HT-29 (cell line): ENCODE results near the gene GAMT. TPM values are rescaled to one million over a fixed set of nuclear protein-coding genes. Genes with fewer than 3 reads are reported as not detected.
"Not testable (repeated sequence)": the region's sequence is repeated elsewhere in the genome, so short reads cannot be mapped to it uniquely, and the experiment has no call there.

Experiments used
- DNase-seq: peaks from one replicate; pipeline ENCODE4 v3.0.0-alpha.2; 2015; ENCODE audit warnings: low spot score
- total RNA-seq: library from RNA; depleted of rRNA; stranded (reverse); fragments of >200 nt; shearing (Covaris generic); gene quantifications from 2 replicates; pipeline ENCODE4 v1.2.3, GENCODE V29; 2014

Gene GAMT
- total RNA-seq, 1 experiment from 2014 or later, result 0.97 TPM

GRCh38 chr19:1433119-1434039 lies 32.0 kb upstream of the GAMT start:
- no peak for DNase-seq

- no peak for DNase-seq
Observed at GRCh38 chr19:1432507-1432887, 31.2 kb upstream of the GAMT start.

GRCh38 chr19:1431759-1432506 lies 30.6 kb upstream of the GAMT start:
- no peak for DNase-seq

- DNase-seq, result no peak
Observed at GRCh38 chr19:1430246-1430645, 28.9 kb upstream of the GAMT start.

DNA sequence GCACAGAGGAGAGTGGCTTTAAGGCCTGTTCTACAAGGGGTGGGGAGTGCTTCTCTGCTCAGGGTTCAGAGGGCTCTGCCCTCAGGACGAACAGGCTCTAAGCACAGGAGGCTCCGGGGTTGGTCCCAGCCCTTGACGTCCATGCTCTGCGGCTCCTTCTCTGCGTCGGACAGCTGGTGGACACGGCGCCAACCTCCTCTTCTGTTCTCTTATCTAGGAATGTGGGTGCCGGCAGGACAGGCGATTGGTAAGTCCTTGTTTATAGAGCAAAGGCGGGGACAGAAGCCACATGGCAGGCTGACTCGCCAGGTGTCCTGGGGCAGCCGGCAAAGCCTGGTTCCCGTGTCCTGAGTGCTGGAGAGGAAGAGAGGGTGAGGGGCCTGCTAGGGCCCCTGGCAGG lies 28.4 kb upstream of the GAMT start:
- DNase-seq, result peak; percentile 66

DNA sequence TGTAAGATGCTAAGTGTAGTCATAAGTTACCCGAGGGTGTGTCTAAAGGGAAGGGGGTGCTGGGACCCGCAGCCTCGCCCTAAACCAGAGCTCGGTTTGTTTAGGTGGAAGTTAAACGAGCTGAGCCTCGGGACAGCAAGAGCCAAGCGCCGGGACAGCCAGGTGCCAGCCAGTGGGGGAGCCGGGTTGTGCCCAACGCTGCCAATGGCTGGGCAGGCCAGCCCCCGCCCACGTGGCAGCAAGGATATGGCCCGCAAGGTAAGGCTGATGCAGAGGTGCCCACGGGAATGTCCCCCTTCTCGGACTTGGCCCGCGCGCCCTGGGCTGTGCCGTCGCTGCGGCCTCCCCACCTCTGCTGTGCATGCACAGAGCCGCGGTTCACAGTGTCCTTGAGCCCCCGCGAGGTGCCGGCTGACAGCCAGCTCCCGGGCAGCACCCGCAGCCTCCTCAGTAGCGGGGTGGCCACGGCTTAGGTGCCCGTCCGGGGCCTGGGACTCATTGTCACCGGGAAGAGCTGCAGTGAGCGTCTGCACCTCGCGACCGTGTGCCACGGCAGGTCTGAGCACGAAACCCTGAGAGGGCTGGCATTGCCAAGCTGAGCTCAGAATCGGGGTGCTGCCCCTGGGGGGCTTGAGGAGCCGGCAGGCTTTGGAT lies 27.5 kb upstream of the GAMT start:
- DNase-seq, result no peak

DNA sequence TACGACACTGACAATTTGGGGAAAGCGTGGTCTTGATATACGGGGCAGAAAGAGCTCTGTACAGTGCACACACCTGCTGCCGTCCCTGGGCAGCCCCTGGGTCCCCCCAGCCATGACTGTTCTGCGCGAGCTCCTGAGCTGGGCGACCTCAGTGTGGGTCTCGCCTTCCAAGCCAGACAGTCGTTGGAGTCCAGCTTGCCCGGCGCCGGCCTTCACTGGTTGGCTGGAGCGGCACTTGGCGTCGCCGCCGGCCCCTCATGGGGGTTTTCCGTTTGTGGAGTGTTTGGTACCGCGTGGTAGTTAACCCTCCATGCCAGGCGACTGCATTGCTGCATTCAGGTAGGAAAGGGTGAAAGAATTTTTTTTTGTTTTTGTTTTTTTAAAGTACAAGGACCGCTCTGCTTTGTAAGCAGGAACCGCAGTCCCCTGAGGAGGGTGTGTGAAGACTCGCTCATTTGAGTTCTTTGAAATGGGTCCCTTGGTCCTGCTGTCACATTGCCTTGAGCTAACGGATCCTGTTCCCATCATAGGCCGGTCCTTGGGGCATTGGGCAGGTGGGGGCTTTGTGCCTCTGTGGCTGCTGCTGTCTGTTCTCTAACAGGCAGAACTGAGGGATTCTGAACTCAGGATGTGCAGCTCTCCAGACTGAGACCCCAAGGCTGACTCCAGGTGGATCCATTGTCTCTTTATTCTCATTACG lies 26.0 kb upstream of the GAMT start:
- no peak for DNase-seq

- DNase-seq, result no peak
Observed at GRCh38 chr19:1426736-1427135, 25.4 kb upstream of the GAMT start.

DNA sequence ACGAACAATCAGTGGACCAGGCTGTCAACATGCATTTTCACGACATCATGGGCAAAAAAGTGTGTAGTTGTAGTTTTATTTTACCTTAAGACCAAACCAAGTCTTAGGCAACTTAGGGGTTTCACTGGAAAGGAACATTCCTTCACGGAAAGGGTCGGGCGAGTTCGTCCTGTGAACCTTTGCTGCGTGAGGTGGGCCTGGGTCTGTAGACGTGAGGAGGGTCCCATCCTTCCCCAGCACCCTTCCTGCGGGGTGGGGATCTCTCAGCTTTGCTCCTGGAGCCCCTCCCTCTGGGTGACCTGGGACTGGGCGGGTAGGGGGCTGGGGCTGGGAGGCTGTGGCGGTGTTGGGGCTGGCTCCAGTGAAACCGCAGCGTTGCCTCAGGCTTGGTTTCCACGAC lies 24.6 kb upstream of the GAMT start:
- DNase-seq, result no peak

GRCh38 chr19:1425102-1425837 lies 23.9 kb upstream of the GAMT start:
- DNase-seq, result no peak

DNA sequence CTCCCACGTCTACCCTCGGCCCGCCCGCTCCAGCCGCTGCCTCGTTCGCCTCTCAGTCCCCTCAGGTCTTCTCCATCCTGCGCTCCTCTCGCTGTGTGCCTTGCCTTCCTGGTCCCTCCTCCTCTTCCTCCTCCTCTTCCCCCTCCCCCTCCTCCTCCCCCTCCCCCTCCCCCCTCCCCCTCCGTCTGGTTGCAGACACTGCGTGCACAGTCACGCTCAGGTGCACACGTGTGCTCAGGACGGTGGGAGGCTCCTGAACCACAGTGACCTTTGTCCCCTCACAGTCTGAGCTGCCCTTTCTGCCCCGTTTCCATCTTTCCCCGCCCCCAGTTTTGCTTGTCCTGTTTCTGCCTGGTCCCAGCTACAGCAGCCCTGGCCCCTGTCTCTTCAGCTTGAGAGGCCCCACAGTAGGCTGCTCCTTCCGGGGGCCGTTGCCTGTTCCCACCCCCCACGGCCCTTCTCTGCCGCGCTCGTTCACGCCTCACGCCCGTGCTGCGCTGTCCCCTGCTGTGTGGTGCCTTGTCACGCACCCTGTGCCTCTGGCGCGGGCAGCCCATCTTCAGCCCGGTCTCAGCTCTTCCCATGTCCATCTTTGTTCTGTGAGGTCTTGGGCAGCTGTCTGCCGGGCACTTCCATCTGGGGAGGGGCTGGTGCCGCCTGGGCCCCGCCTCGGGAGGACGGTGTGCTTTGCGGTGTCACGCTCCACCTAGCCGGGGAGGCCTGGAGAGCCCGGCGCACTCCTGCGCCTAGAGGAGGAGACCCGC lies 23.0 kb upstream of the GAMT start:
- DNase-seq, result no peak

DNA sequence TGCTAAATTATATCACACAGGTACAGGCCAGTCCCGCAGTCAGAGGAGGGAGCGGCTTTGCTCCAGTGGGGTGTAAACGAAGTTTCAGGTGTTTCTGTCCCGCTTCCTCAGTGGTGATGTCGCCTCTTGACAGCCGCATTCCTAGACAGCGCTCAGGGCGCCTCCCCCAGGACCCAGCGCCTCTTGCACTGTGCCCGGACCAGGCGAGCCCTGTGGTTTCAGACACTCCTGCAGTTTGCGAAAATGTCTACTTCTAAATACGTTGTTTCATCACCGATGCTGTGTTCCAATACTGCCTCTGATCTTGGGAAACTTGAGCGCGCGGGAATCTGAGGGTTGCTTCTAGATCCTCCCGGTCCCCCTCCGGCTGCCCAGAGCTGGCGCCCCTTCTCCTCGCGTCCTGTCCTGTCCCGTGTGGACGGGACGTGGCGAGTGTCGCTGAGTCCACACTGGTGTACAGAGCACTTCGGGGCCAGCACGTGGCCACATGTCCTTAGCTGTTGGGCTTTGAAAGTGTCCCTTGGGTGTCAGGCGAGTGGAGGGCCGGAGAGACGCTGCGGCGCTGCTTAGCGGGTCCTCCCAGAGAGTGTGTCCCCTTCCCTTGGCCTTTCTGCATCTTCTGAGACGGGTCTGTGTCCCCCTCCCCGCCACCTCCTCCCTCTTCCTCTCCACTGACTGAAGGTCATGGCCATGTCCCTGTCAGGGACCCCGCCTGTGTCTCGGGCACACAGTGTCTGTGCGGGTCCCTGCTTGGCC lies 22.3 kb upstream of the GAMT start:
- no peak for DNase-seq

DNA sequence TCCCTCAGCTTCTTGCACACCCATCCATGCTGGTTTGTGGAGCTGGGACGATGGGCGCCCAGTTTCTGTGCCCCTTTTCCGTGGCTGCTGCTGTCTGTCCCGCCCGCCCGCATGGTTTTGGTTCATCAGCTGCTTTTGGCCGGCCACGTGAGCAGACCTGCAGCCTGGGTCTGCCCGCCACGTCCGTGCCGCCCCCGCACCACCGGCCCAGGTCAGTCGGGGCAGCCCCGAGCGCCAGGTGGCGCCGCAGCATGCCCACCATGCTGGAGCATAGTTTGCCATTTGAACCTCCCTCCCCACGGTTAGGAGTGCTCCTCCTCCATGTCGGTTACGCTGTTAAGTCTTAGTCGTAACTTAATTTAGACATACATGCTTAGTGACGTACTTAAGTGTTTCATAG lies 21.6 kb upstream of the GAMT start:
- no peak for DNase-seq

GRCh38 chr19:1422360-1422759 lies 21.0 kb upstream of the GAMT start:
- no peak for DNase-seq

- no peak for DNase-seq
Observed at GRCh38 chr19:1421958-1422305, 20.6 kb upstream of the GAMT start.

GRCh38 chr19:1421218-1421957 lies 20.0 kb upstream of the GAMT start:
- no peak for DNase-seq

DNA sequence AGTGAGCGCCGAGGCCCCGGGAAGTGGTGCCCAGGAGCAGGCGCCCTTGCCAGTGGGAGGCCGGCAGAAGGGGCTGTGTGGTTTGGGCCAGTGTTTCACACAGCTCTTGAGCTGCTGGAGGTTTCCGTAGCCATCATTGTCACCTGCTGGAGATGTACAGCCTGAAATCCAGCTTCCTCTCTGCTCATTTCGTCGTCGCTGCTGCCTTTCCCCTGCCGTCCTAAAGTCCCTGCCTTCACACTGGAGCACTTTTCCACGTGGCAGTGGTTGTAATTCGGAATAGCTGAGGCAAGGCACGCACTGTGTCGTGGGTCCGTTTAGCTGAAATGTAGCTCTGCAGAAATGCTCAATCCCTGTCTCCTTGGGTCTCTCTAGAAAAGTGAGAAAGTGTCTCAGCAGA lies 19.2 kb upstream of the GAMT start:
- no peak for DNase-seq

- DNase-seq, result not testable (repeated sequence)
Observed at GRCh38 chr19:1420085-1420484, 18.7 kb upstream of the GAMT start.
